H9 (cell line): Measurements from ENCODE around the gene ANKHD1. TPM values are rescaled to one million over a fixed set of nuclear protein-coding genes. Genes with fewer than 3 reads are reported as not detected.
"Not testable (repeated sequence)": the region's sequence is repeated elsewhere in the genome, so short reads cannot be mapped to it uniquely, and the experiment has no call there.

ENCODE experiments used
- DNase-seq: peaks from one replicate; pipeline ENCODE4 v3.0.0-alpha.2; 2017
- H2AFZ ChIP-seq: one replicate; pipeline ENCODE4 v1.6.1; 2013; ENCODE audit warnings: mild to moderate bottlenecking, low read length, control low read depth, moderate library complexity
- H2AK5ac ChIP-seq: 2 replicates; pipeline ENCODE4 v1.6.1; 2013; ENCODE audit warnings: low read length, control low read depth, mixed read lengths; ENCODE audit not compliant: insufficient read length
- H2BK120ac ChIP-seq: one replicate; pipeline ENCODE4 v1.6.1; 2013; ENCODE audit warnings: low read depth, mild to moderate bottlenecking, low read length, control low read depth, inconsistent platforms; ENCODE audit not compliant: poor library complexity, severe bottlenecking
- H2BK12ac ChIP-seq: 2 replicates; pipeline ENCODE4 v1.6.1; 2013; ENCODE audit warnings: low read length, control low read depth, mixed read lengths, low read depth; ENCODE audit not compliant: insufficient read length
- H2BK15ac ChIP-seq: 2 replicates; pipeline ENCODE4 v1.6.1; 2013; ENCODE audit warnings: low read depth, low read length, control low read depth
- H2BK20ac ChIP-seq: one replicate; pipeline ENCODE4 v1.6.1; 2013; ENCODE audit warnings: low read depth, mild to moderate bottlenecking, low read length, control low read depth, inconsistent platforms; ENCODE audit not compliant: poor library complexity, severe bottlenecking
- H2BK5ac ChIP-seq: 2 replicates; pipeline ENCODE4 v1.6.1; 2013; ENCODE audit warnings: low read length, control low read depth, mixed read lengths; ENCODE audit not compliant: insufficient read length
- H3K14ac ChIP-seq: 2 replicates; pipeline ENCODE4 v1.6.1; 2013; ENCODE audit warnings: low read length, control low read depth; ENCODE audit not compliant: insufficient read depth
- H3K18ac ChIP-seq: 2 replicates; pipeline ENCODE4 v1.6.1; 2013; ENCODE audit warnings: low read depth, mild to moderate bottlenecking, mixed read lengths, low read length, control low read depth; ENCODE audit not compliant: insufficient read length
- H3K23ac ChIP-seq: 2 replicates; pipeline ENCODE4 v1.6.1; 2013; ENCODE audit warnings: low read length, control low read depth, mixed read lengths, low read depth; ENCODE audit not compliant: insufficient read length
- H3K23me2 ChIP-seq: 2 replicates; pipeline ENCODE4 v1.6.1; 2013; ENCODE audit warnings: low read depth, mild to moderate bottlenecking, mixed read lengths, low read length, control low read depth; ENCODE audit not compliant: insufficient read length, poor library complexity, severe bottlenecking
- H3K27ac ChIP-seq: 2 replicates; pipeline ENCODE4 v1.5.1; 2013; ENCODE audit warnings: low read length, control low read depth, mixed read lengths, low read depth; ENCODE audit not compliant: insufficient read length
- H3K27me3 ChIP-seq: 2 replicates; pipeline ENCODE4 v1.6.1; 2013; ENCODE audit warnings: low read length, control low read depth, inconsistent platforms; ENCODE audit not compliant: insufficient read depth
- H3K4ac ChIP-seq: 2 replicates; pipeline ENCODE4 v1.6.1; 2013; ENCODE audit warnings: low read depth, mild to moderate bottlenecking, control low read depth, inconsistent platforms, low read length, moderate library complexity
- H3K4me1 ChIP-seq: 2 replicates; pipeline ENCODE4 v1.6.1; 2013; ENCODE audit warnings: low read length, control low read depth, inconsistent platforms; ENCODE audit not compliant: insufficient read depth
- H3K4me2 ChIP-seq: 2 replicates; pipeline ENCODE4 v1.6.1; 2013; ENCODE audit warnings: low read length, control low read depth, mixed read lengths; ENCODE audit not compliant: insufficient read length, insufficient read depth
- H3K56ac ChIP-seq: 2 replicates; pipeline ENCODE4 v1.6.1; 2013; ENCODE audit warnings: low read depth, mild to moderate bottlenecking, mixed read lengths, low read length, control low read depth; ENCODE audit not compliant: insufficient read length
- H3K79me1 ChIP-seq: 2 replicates; pipeline ENCODE4 v1.6.1; 2013; ENCODE audit warnings: low read depth, mild to moderate bottlenecking, moderate library complexity, low read length, control low read depth, inconsistent platforms; ENCODE audit not compliant: insufficient read depth, poor library complexity, severe bottlenecking
- H3K79me2 ChIP-seq: 2 replicates; pipeline ENCODE4 v1.6.1; 2013; ENCODE audit warnings: low read length, control low read depth, inconsistent platforms; ENCODE audit not compliant: insufficient read depth
- H3K9ac ChIP-seq: 2 replicates; pipeline ENCODE4 v1.6.1; 2013; ENCODE audit warnings: low read length, control low read depth, mixed read lengths; ENCODE audit not compliant: insufficient read length; ENCODE audit errors: extremely low read depth
- H3K9me3 ChIP-seq: one replicate; pipeline ENCODE4 v1.6.1; 2013; ENCODE audit warnings: low read depth, low read length, inconsistent platforms; ENCODE audit not compliant: control insufficient read depth
- H3T11ph ChIP-seq: one replicate; pipeline ENCODE4 v1.6.1; 2013; ENCODE audit warnings: mild to moderate bottlenecking, low read length, control low read depth, inconsistent platforms
- H4K20me1 ChIP-seq: one replicate; pipeline ENCODE4 v1.6.1; 2013; ENCODE audit not compliant: control insufficient read depth, insufficient read length, insufficient read depth
- H4K5ac ChIP-seq: 2 replicates; pipeline ENCODE4 v1.6.1; 2013; ENCODE audit warnings: low read depth, mild to moderate bottlenecking, mixed read lengths, low read length, control low read depth; ENCODE audit not compliant: insufficient read length
- H4K8ac ChIP-seq: replicated peaks from 2 replicates; pipeline ENCODE4 v1.6.1; 2013; ENCODE audit warnings: low read length, control low read depth, mixed read lengths, low read depth; ENCODE audit not compliant: insufficient read length
- H4K91ac ChIP-seq: 2 replicates; pipeline ENCODE4 v1.6.1; 2013; ENCODE audit warnings: low read depth, mild to moderate bottlenecking, moderate library complexity, mixed read lengths, low read length, control low read depth; ENCODE audit not compliant: insufficient read length
- H3K27ac Mint-ChIP-seq, 3 experiments: 2 replicates in 2 of 3; 3 replicates in 1 of 3; pipeline ENCODE4 v1.8.0; 2020 to 2021; ENCODE audit warnings: mixed read lengths in 3 of 3, mild to moderate bottlenecking in 1 of 3, moderate library complexity in 1 of 3
- H3K27me3 Mint-ChIP-seq: 2 replicates; pipeline ENCODE4 v1.8.0; 2021; ENCODE audit warnings: low read depth, mild to moderate bottlenecking, moderate library complexity, mixed read lengths
- H3K36me3 Mint-ChIP-seq, 3 experiments: 2 replicates in 2 of 3; 3 replicates in 1 of 3; pipeline ENCODE4 v1.8.0; 2020 to 2021; ENCODE audit warnings: low read depth in 3 of 3, mixed read lengths in 3 of 3; ENCODE audit not compliant: insufficient read depth in 1 of 3
- H3K4me1 Mint-ChIP-seq, 2 experiments: 2 replicates each; pipeline ENCODE4 v1.8.0; 2020; ENCODE audit warnings: mixed read lengths in 2 of 2
- H3K4me3 Mint-ChIP-seq, 2 experiments: 2 replicates in 1 of 2; 3 replicates in 1 of 2; pipeline ENCODE4 v1.8.0; 2020 to 2021; ENCODE audit warnings: mild to moderate bottlenecking in 2 of 2, mixed read lengths in 2 of 2, moderate library complexity in 1 of 2
- H3K9me3 Mint-ChIP-seq, 2 experiments: 2 replicates in 1 of 2; 3 replicates in 1 of 2; pipeline ENCODE4 v1.8.0; 2020; ENCODE audit warnings: mild to moderate bottlenecking in 2 of 2, mixed read lengths in 2 of 2, moderate library complexity in 1 of 2
- WGBS: extraction: QIAGEN DNeasy Blood & Tissue Kit; methylation state at CpG from one replicate; pipeline ENCODE4 v1.1.7; 2013; ENCODE audit warnings: missing lambda C conversion rate, low lambda C conversion rate, mixed read lengths; ENCODE audit not compliant: insufficient read length; ENCODE audit errors: extremely low coverage; 5-methylcytosine and 5-hydroxymethylcytosine counted together
- total RNA-seq: library from RNA; stranded (reverse); gene quantifications from 2 replicates; pipeline ENCODE4 v1.2.1, GENCODE V29; 2021
- TF ChIP-seq, protein P1 (sequence below): fragments of 200-600 bp; sonication (generic); conservative IDR thresholded peaks from 3 replicates; pipeline ENCODE4 v1.8.0; 2021; ENCODE audit warnings: antibody characterized with exemption, mild to moderate bottlenecking

ANKHD1 gene
- total RNA-seq, 1 experiment from 2014 or later: 105 TPM

DNA sequence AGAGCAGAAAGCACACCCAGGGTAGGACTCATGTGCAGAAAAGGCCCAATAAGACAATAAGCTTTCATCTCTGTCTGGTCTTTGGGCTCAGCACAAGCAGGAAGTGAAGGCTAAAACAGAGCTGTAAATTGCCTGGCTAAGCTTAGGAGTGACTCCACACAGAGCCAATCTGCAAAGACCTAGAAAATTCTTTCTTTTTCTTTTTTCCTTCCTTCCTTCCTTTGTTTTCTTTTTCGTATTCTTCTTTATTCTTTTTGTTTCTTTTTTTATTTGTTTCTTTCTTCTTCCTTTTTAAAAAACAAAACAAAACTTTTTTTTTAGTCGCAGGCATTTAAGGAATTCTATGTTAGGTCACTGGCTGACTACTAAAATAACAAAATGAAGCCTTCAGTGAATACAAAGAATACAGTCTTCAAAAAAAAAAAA is 175.2 kb downstream of the ANKHD1 start:
- TF ChIP-seq, protein P1, sequence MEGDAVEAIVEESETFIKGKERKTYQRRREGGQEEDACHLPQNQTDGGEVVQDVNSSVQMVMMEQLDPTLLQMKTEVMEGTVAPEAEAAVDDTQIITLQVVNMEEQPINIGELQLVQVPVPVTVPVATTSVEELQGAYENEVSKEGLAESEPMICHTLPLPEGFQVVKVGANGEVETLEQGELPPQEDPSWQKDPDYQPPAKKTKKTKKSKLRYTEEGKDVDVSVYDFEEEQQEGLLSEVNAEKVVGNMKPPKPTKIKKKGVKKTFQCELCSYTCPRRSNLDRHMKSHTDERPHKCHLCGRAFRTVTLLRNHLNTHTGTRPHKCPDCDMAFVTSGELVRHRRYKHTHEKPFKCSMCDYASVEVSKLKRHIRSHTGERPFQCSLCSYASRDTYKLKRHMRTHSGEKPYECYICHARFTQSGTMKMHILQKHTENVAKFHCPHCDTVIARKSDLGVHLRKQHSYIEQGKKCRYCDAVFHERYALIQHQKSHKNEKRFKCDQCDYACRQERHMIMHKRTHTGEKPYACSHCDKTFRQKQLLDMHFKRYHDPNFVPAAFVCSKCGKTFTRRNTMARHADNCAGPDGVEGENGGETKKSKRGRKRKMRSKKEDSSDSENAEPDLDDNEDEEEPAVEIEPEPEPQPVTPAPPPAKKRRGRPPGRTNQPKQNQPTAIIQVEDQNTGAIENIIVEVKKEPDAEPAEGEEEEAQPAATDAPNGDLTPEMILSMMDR: no peak
- H3K27ac Mint-ChIP-seq: no peak overlapping the region
- no peaks in the 10 kb centered on the region for H3K9me3 ChIP-seq

DNA sequence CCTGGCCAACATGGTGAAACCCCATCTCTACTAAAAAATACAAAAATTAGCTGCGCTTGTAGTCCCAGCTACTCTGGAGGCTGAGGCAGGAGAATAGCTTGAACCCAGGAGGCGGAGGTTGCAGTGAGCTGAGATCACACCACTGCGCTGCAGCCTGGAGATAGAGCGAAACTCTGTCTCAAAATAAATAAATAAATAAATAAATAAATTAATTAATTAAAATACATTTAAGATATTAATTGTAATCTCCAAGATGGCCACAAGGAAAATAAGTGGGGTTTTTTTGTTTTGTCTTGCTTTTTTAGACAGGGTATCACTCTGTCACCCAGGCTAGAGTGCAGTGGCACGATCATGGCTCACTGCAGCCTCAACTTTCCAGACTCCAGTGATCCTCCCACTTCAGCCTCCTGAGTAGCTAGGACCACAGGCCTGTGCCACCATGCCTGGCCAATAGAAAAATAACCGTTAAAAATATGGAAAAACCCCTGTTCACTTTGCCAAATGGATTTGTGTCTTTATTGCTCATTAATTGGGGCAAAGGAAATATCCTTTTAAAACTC is 177.6 kb downstream of the ANKHD1 start:
- H2BK120ac ChIP-seq, H3K14ac ChIP-seq, H3K9me3 ChIP-seq, H3K27ac Mint-ChIP-seq, H3K79me1 ChIP-seq, H3K4me2 ChIP-seq, H3K36me3 Mint-ChIP-seq, H3T11ph ChIP-seq, H3K23ac ChIP-seq, H3K4me1 ChIP-seq, H3K27ac ChIP-seq, H2AFZ ChIP-seq, H3K4me1 Mint-ChIP-seq, H3K18ac ChIP-seq, H4K20me1 ChIP-seq, H4K91ac ChIP-seq, H4K8ac ChIP-seq, H4K5ac ChIP-seq, H2BK5ac ChIP-seq, DNase-seq, H3K23me2 ChIP-seq, H2BK20ac ChIP-seq, H2BK15ac ChIP-seq, H3K4ac ChIP-seq, H2BK12ac ChIP-seq, H3K56ac ChIP-seq, H3K4me3 Mint-ChIP-seq, H3K79me2 ChIP-seq, H2AK5ac ChIP-seq, H3K9ac ChIP-seq, H3K27me3 ChIP-seq: not testable (repeated sequence)
- no CpG with 5 or more reads among the region's 6 CpGs for WGBS
- peaks cover 16% of the 10 kb centered on the region for H3K27me3 Mint-ChIP-seq
- peaks cover 9 to 13% of the 10 kb centered on the region in 2 experiments; a peak in 4 of 5 replicates for H3K9me3 Mint-ChIP-seq

More for the DNA sequence above, 175.2 kb downstream of the ANKHD1 start:
- no peak for DNase-seq
- Histone ChIP-seq H3K18ac (no peak overlapping the region), H3K27ac (no peak overlapping the region), H2BK20ac (no peak overlapping the region), H3K14ac (no peak overlapping the region), H3K23me2 (no peaks in the 10 kb centered on the region), H4K20me1 (no peaks in the 10 kb centered on the region), H3K79me1 (no peaks in the 10 kb centered on the region), H3K4me1 (0 out of 2 replicates have a peak, but pooled peaks cover 2% of the 10 kb centered on the region), H4K5ac (no peak overlapping the region), H2BK12ac (no peak overlapping the region), H3K4me2 (no peak overlapping the region), H3K4ac (no peak overlapping the region), H2BK5ac (no peak overlapping the region), H2AFZ (no peak overlapping the region), H2AK5ac (no peak overlapping the region), H3K9ac (no peak overlapping the region), H2BK15ac (no peak overlapping the region), H3K23ac (no peak overlapping the region), H4K8ac (no peak overlapping the region), H2BK120ac (no peak overlapping the region), H3K79me2 (no peaks in the 10 kb centered on the region), H3K56ac (no peak overlapping the region), H4K91ac (no peak overlapping the region), H3K27me3 (no peaks in the 10 kb centered on the region), H3T11ph (no peak overlapping the region)
- Mint-ChIP-seq H3K4me3 (no peak overlapping the region), H3K9me3 (no peaks in the 10 kb centered on the region), H3K27me3 (peaks cover 8% of the 10 kb centered on the region), H3K36me3 (no peaks in the 10 kb centered on the region), H3K4me1 (no peaks in the 10 kb centered on the region)
- WGBS: no CpG with 5 or more reads among the region's 2 CpGs
